ENCODE measurements around the gene TMEM82.

TMEM82 gene

GRCh38 chr1:15736892-15737261 is 5.4 kb upstream of the TMEM82 start:
- no peak for DNase-seq

GRCh38 chr1:15737324-15738319 is 4.7 kb upstream of the TMEM82 start:
- DNase-seq = no peak

GRCh38 chr1:15738416-15739113 is 3.7 kb upstream of the TMEM82 start:
- DNase-seq = no peak

- DNase-seq = no peak
Measured at GRCh38 chr1:15739259-15739658, 3.0 kb upstream of the TMEM82 start.

GRCh38 chr1:15739745-15740144 is 2.6 kb upstream of the TMEM82 start:
- no peak for DNase-seq

- peak; percentile 74 for DNase-seq
Measured at GRCh38 chr1:15740924-15741850, 1.1 kb upstream of the TMEM82 start.

- no peak for DNase-seq
Measured at GRCh38 chr1:15744122-15744679, 1.9 kb downstream of the TMEM82 start.

- DNase-seq = no peak
Measured at GRCh38 chr1:15747378-15747777, 5.1 kb downstream of the TMEM82 start.

GRCh38 chr1:15748264-15748663 is 6.0 kb downstream of the TMEM82 start:
- no peak for DNase-seq

GRCh38 chr1:15748690-15749398 is 6.5 kb downstream of the TMEM82 start:
- no peak for DNase-seq

GRCh38 chr1:15749399-15750291 is 7.3 kb downstream of the TMEM82 start:
- no peak for DNase-seq

- no peak for DNase-seq
Measured at GRCh38 chr1:15750924-15751323, 8.6 kb downstream of the TMEM82 start.

- no peak for DNase-seq
Measured at GRCh38 chr1:15751717-15752116, 9.4 kb downstream of the TMEM82 start.

- no peak for DNase-seq
Measured at GRCh38 chr1:15753776-15754175, 11.5 kb downstream of the TMEM82 start.

- DNase-seq = no peak
Measured at GRCh38 chr1:15755021-15755645, 12.8 kb downstream of the TMEM82 start.

GRCh38 chr1:15755646-15756040 is 13.3 kb downstream of the TMEM82 start:
- no peak for DNase-seq

- peak; percentile 43 for DNase-seq
Measured at GRCh38 chr1:15756143-15757015, 14.1 kb downstream of the TMEM82 start.

GRCh38 chr1:15757016-15757543 is 14.8 kb downstream of the TMEM82 start:
- no peak for DNase-seq

Data from NCI-H1092 treated with DMSO at 0.1 percent for 48 hours (cell line).